DMS53 treated with DMSO at 0.1 percent for 48 hours (cell line): ENCODE data around the gene MAGEA8.
A peak's percentile ranks its signal among the peaks of the same experiment; 100 is the strongest.
"Not testable (repeated sequence)": the region's sequence is repeated elsewhere in the genome, so short reads cannot be mapped to it uniquely, and the experiment has no call there.

Experiments used
- DNase-seq: peaks from one replicate; lab custom pipeline; 2025; ENCODE audit not compliant: unreplicated experiment; lab: John Stamatoyannopoulos, UW

Gene MAGEA8

DNA sequence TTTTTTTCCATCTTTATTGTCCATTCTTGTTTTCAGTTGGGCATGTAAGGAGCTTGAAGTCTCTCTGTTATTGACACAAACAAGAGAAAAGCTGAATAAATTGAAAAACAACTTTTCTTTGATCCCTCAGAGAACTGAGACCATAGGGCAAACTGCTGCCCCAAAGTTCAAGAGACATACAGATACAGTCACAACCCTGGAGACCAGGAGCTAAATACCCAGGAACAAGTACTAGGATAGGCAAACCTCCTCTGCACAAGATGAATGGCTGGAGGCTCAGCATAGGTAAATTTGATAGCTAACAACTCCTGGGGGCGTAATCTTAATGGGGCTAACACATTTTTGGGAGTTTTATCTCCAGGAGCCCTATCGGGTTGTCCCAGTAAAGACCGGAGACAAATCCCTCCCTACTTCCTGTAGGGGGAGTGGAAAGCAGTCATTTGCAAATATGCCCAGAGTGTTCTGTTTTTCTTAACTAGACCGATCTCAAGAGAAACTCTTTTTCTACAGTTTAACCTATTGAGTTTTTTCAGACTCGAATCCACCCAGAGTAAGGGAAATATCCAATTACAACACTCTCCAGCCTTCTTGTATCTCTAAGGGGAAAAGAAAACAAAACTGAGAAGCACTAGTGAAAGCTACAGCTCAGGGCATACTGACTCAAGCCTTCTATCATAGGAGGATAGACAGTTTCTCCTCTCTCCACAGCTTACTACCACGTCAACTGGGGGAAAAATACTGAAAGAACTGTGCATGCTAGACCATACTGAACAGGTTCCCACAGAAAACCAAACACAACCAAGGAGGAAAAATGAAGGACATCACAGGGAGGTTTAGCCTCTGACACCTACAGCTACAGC, 23.1 kb downstream of the MAGEA8 start:
- DNase-seq: peak; percentile 11

DNA sequence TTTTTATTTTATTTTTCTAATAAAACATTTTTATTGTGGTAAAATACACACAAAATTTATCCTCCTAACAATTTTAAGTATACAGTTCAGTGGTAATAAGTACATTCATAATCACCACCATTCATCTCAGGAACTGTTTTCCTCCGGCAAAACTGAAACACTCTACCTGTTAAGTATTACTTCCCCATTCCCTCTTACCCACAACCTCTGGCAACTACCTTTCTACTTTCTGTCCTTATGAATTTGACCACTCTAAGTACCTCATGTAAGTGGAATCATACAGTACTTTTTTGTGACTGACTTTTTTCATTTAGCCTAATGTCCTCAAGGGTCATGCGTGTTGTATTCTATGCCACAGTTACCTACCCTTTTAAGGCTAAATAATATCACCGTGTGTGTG, 27.3 kb downstream of the MAGEA8 start:
- no peak for DNase-seq

DNA sequence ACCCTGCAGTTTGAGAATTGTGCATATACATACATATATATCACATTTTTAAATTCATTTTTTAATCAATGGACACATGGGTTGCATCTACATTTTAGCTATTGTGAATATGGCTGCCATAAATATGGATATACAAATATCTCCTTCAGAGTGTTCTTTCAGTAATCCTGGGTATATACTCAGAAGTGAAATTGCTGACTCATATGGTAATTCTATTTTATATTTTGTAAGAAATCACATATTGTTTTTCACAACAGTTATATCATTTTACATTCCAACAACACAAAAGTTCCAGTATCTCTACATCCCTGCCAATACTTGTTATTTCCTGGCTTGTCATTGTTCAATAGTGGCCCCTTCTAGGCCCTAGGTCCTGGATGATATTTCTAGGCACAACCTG, 27.7 kb downstream of the MAGEA8 start:
- DNase-seq: no peak

DNA sequence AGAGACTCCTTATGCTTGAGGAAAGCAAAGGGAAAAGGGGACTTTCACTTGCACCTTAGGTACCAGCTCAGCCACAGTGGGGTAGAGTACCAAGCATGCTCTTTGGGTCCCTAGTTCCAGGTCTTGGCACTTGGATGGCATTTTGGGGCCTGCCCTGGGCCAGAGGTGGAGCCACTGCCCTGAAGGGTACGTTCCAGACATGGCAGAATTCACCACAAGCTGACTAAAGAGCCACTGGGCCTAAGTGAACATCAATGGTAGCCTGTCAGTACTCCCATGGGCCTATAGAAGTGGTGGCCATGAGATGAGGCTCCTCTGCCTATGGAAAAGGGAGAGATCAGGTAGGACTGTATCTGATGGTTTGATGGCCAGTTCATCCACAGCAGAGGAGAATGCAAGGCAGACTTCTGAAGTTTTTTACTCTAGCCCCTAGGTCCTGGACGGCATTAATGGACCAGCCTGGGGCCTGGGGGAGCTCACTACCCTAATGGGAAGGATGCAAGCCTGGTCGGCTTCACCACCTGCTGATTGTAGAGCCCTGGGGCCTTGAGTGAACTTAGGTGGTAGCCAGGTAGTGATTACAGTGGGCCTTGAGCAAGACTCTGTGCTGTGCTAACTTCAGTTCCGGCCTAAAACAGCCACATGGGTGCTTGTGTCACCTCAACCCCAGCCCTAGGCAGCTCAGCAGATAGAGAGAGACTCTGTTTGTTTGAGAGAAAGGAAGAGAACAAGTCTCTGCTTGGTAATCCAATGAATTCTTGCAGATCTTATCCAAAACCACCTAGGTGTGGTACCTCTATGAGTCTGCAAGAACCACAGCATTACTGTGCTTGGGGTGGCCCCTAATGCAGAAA, 28.6 kb downstream of the MAGEA8 start:
- no peak for DNase-seq

DNA sequence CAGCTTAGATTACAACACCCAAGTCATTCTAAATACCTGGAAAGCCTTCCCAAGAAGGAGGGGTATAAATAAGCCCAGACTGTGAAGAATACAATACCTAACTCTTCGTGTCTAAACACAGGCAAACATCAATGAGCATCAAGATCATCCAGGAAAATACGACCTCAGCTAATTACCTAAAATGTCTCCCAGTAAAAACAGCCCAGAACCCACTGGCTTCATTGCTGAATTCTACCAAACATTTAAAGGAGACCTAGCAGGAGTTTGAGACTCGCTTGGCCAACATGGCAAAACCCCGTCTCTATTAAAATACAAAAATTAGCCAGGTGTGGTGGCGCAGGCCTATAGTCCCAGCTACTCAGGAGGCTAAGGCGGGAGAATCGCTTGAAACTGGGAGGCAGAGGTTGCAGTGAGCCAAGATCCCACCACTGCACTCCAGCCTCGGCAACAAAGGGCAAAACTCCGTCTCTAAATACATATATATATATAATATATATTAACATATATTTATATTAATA, 29.3 kb downstream of the MAGEA8 start:
- DNase-seq: no peak

DNA sequence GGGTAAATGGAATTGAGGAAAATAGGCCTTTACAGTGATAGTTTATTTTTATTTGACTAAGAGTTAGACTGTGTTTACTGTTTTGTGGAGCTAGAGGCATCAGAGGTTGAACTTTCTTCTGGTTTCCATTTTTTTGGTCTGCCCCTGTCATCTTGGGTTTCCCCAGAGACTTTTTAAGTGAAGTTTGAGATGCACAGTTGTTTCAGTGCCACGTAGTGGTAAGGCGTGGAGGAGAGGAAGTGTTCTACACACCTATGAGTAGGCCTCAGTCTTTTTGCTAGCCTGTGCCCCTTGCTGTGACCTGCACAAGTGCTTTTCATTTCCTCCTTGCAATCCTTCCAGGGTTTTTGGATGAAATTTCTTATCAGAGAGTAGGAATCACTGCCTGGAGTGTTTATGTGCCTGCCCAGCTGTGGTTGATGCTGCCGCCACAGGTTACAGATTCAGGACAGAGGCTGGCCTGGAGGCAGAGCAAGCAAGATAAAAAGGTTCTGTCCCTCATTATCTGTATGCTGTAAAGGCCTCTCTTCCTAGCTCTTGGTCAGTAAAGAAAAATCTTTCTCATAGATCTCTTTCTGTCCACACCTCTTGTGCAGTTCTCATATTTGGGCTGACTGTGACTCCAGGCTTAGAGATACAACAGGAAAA, 35.9 kb downstream of the MAGEA8 start:
- no peak for DNase-seq

DNA sequence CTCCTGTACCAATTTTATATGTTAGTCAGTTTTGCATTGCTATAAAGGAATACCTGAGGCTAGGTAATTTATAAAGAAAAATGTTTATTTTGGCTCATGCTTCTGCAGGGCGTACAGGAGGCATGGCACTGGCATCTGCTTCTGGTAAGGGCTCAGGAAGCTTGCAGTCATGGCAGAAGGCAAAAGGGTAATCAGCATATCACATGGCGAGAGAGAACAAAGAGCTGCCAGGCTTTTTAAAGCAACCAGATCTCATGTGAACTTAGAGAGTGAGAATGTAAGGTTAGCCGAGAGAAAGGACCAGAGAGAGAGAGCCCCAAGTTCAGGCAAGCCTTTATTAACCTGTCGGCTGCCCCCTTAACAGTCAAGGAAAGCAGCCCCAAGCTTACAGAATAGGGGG, 42.9 kb downstream of the MAGEA8 start:
- DNase-seq: not testable (repeated sequence)

DNA sequence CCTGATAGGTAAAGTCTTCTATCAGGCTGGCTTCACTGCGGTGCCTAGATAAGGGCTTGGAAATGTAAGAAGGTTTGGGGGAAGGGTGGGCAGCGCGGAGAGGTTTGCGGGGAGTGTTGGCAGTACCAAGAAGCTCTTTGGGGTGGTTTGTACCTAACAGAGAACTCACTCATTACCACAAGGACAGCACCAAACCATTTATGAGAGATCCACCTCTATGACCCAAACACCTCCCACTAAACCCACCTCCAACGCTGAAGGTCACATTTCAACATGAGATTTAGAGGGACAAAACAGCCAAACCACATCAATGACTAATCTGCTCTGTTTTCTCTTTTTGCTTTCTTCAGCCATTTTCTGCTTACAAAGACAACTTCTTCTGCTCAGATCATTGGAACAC, 43.5 kb downstream of the MAGEA8 start:
- DNase-seq: not testable (repeated sequence)

DNA sequence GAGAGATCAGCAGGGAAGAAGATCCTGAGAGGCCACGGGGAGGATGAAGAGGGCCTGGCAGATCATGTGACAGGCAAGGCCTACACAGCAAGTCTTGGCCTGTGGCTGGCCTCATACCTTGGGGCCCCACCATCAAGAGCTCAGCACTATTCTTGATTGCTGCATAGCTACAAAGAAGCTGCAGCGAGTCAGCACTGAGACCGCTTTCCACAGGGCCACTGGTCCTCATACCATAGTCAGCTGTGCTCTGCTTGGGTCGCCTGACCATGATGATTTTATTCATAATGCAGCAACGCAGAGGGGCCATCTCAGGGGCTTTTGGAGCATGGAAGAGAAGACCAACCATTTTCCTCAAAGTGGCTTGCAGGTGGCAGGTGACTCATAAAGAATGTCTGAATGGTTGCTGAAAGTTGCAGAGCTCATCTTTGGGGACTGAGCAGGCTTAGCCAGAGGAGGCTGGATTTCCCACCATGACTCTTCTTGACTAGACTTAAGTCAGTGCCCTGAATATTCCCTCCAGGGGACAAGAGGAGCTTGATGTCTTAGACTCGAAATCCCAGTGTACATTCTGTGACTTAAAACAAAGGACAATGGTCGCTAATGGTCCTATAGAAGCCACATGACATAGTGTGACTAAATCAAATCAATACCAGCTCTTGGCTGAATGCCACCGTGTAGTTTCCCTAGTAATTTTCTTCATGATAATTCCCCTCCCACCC, 46.4 kb downstream of the MAGEA8 start:
- not testable (repeated sequence) for DNase-seq

DNA sequence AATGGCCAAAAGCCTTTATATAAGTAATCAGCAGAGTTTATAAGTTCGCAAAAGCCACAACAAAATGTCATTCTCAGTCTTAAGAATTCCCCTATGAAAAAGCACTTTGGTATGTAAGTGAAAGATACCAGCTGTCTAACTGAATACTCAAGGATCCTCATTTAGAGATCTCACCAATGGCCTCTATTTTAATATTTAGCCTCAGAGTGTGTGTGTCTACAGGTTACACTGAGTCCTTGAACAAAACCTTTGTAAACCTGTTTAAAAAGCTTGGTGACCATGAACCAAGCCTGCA, 46.9 kb downstream of the MAGEA8 start:
- not testable (repeated sequence) for DNase-seq

DNA sequence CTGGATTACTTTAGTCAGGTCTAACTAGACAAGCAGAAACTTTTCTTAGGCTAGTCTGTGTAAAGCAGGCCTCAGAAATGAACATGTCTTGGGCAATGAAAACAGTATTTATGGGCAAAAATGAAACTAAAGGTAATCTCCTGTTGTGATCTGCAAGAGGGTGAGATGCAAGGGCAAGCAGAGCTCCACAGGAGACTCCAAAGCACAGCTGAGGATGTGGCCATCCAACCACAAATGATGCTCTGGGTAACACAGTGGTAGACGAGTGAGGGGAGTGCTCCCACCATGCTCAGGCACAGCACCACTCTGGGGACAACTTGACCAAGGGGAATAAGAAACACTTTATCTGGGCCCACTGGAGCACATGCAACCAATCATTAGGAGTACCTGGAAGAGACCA, 47.7 kb downstream of the MAGEA8 start:
- DNase-seq: not testable (repeated sequence)

DNA sequence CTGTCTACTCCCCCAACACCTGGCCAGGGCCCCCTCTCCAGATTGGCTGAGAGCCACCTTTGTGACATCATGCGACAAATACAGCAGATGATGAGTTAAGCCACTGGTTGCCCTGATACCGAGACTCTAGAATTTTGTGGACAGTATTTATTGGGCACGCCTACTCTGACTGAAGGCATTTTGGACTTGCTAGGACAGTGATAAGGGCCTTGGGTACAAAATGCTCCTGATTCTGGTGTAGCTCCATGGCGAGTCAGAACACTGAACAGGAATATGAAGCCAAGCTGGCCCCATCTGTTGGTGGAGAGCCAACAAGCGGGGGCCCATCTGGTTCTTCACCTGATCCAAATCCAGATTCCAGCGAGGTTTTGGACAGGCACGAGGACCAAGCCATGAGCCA, 48.4 kb downstream of the MAGEA8 start, which contains the start of gene HSFX4:
Gene HSFX4, plus strand, starts transcription at position 174 of the 400 bp plus-strand sequence. Its CDS starts 72 bp downstream, at position 246.
- DNase-seq: not testable (repeated sequence)

DNA sequence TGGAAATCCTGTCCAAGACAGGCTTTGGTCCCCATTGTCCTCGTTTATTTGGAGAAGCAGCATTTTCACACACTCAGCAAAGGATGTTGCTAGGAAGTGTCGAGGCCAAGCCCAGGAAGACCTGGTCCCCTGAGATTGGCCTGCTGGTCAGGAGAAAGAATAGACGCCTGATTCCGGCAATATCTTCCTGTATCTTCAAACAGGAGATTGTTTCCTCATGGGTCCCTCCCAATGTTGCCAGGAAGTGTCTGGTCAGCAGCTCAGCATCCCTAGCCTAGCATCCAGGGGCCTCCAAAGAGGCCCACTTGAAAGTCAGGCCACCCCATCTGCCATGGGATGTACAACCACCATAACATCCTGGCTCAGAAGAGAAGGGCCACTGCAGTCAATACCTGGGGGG, 50.4 kb downstream of the MAGEA8 start:
- DNase-seq: not testable (repeated sequence)

DNA sequence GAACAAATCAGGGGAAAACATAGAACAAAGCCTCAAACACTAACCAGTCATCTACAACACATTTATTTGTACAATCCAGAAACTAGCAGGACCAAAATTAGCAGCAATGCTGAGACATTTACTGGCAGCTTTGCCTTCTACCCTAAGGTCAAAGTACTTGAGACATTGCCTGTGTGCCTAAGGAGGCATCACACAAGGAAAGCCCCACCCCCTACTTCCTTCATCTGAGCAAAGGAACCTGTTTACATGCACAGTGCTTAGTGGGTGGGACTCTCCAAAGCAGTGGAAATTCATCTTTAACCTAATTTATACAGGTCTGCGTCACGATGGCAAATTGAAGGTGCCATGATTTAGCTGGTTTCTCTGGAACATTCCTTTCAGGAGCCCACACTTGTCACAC, 51.2 kb downstream of the MAGEA8 start:
- DNase-seq: not testable (repeated sequence)

DNA sequence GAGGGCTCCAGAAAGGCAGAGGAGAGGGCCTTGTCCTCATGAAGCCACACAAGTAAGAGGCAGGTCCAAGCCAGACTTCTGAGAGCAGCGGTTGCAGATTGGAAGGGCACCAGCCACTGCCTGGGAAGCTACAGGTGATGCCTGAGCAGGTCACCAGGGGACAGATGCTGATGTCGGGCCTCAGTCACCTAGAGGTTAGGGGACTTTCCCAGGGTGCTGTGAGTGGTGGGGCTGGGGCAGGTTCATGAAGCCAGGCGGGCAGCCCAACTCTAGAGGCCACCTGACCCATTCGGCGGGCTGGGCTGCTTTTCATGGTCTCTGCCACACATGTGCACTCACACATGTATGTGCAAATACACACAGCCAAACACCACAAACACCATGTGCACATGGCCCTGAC, 52.0 kb downstream of the MAGEA8 start:
- not testable (repeated sequence) for DNase-seq

DNA sequence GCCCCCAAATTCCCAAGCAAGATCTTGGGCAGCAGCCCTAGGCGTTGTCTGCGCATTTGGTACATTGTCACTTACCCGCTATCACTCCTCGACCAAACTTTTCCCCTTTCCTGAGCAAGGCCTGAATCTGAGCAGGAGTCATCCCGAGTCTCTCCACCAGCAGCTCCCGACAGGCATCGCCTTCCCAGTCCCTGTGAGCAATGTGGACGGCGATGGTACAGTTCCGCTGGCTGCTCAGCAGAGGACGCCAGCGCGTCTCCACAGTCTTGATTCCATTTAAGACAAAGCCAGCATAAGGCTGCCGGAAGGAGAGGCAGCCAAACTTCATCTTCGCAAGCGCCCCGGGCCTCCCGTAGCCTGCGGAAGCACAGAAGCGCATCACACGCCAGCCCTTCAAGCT, 52.6 kb downstream of the MAGEA8 start:
- not testable (repeated sequence) for DNase-seq
